OCI-LY7 (cell line): ENCODE measurements around the gene CELF2. TPM values are rescaled to one million over a fixed set of nuclear protein-coding genes. Genes with fewer than 3 reads are reported as not detected.
"Not testable (repeated sequence)": the region's sequence is repeated elsewhere in the genome, so short reads cannot be mapped to it uniquely, and the experiment has no call there.

ENCODE experiments used
- BruUV-seq: library from RNA; stranded (reverse); fragments of 400-500 nt; replicated peaks from 2 replicates; lab custom pipeline; 2021; lab: Mats Ljungman, UMichigan
- CTCF ChIA-PET: fragments of 300-600 bp; sonication (Branson Sonifier 250); formaldehyde crosslinking; loops from one replicate; lab custom pipeline; 2022; ENCODE audit warnings: antibody characterized with exemption; ENCODE audit not compliant: unreplicated experiment; lab: Charles Lee
- POLR2A ChIA-PET: fragments of 300-600 bp; sonication (Branson Sonifier 250); formaldehyde crosslinking; loops from one replicate; lab custom pipeline; 2022; ENCODE audit warnings: antibody characterized with exemption; lab: Charles Lee
- DNase-seq: peaks from one replicate; pipeline ENCODE4 v3.0.0-alpha.2; 2015; ENCODE audit warnings: low spot score
- H2AFZ ChIP-seq: fragments of 200-600 bp; sonication (generic), shearing (Covaris generic); 2 replicates; pipeline ENCODE4 v1.6.1; 2014; ENCODE audit warnings: mild to moderate bottlenecking, antibody characterized with exemption, low read length, moderate library complexity
- H3K27ac ChIP-seq: fragments of 200-600 bp; sonication (generic); 2 replicates; pipeline ENCODE4 v1.5.1; 2014; ENCODE audit warnings: mixed run types, low read depth, mild to moderate bottlenecking, moderate library complexity, low read length, inconsistent platforms; ENCODE audit not compliant: poor library complexity, severe bottlenecking
- H3K36me3 ChIP-seq: fragments of 200-600 bp; sonication (generic); 2 replicates; pipeline ENCODE4 v1.6.1; 2014; ENCODE audit warnings: mild to moderate bottlenecking, antibody characterized with exemption, low read length, moderate library complexity, mixed read lengths; ENCODE audit not compliant: insufficient read depth
- H3K4me1 ChIP-seq: fragments of 200-600 bp; sonication (generic); 2 replicates; pipeline ENCODE4 v1.5.1; 2014; ENCODE audit warnings: mild to moderate bottlenecking, low read length; ENCODE audit not compliant: insufficient read depth, poor library complexity, severe bottlenecking
- H3K4me2 ChIP-seq: fragments of 200-600 bp; sonication (generic); 2 replicates; pipeline ENCODE4 v1.6.1; 2014; ENCODE audit warnings: mild to moderate bottlenecking, low read length
- H3K4me3 ChIP-seq: fragments of 200-600 bp; sonication (generic); 2 replicates; pipeline ENCODE4 v1.5.1; 2014; ENCODE audit warnings: mild to moderate bottlenecking, low read depth, low read length; ENCODE audit not compliant: poor library complexity, severe bottlenecking
- H3K79me2 ChIP-seq: fragments of 200-600 bp; sonication (generic); 2 replicates; pipeline ENCODE4 v1.6.1; 2016; ENCODE audit warnings: low read depth, mild to moderate bottlenecking, low read length, moderate library complexity, mixed read lengths; ENCODE audit not compliant: insufficient read depth
- H3K9me2 ChIP-seq: fragments of 200-600 bp; sonication (generic); 2 replicates; pipeline ENCODE4 v1.6.1; 2016; ENCODE audit warnings: mild to moderate bottlenecking, low read length, mixed read lengths; ENCODE audit not compliant: insufficient read depth
- H3K9me3 ChIP-seq: fragments of 200-600 bp; sonication (generic); 2 replicates; pipeline ENCODE4 v1.6.1; 2014; ENCODE audit warnings: mild to moderate bottlenecking, mixed run types, low read length, mixed read lengths
- H4K20me1 ChIP-seq: fragments of 200-600 bp; sonication (generic); 2 replicates; pipeline ENCODE4 v1.6.1; 2014; ENCODE audit warnings: mild to moderate bottlenecking, antibody characterized with exemption, low read length, moderate library complexity, mixed read lengths; ENCODE audit not compliant: insufficient read depth
- CTCF ChIP-seq: fragments of 200-600 bp; sonication (generic); conservative IDR thresholded peaks from 2 replicates; pipeline ENCODE4 v1.5.1; 2014; ENCODE audit warnings: mild to moderate bottlenecking, antibody characterized with exemption, low read length, moderate library complexity, mixed read lengths
- EZH2phosphoT487 ChIP-seq: fragments of 200-600 bp; sonication (generic); IDR thresholded peaks from 2 replicates; pipeline ENCODE4 v1.6.1; 2018; ENCODE audit warnings: low read depth, borderline replicate concordance, mild to moderate bottlenecking, mixed run types, antibody characterized with exemption, low read length, moderate library complexity, mixed read lengths
- intact Hi-C: fragments of 100-400 bp; cut with micrococcal nuclease; formaldehyde crosslinking; loops from one replicate; pipeline ENCODE4 v1.10.0; 2022; ENCODE audit not compliant: unreplicated experiment
- total RNA-seq, 2 experiments: library from RNA; depleted of rRNA in 1 of 2; stranded (reverse); fragments of >200 nt in 1 of 2; shearing (Covaris generic) in 1 of 2; gene quantifications; 2 replicates each; pipeline ENCODE4 v1.2.3, GENCODE V29; 2014 to 2022

The CELF2 gene
- total RNA-seq, 2 experiments from 2014 or later: 5.4 to 19.1 TPM

DNA sequence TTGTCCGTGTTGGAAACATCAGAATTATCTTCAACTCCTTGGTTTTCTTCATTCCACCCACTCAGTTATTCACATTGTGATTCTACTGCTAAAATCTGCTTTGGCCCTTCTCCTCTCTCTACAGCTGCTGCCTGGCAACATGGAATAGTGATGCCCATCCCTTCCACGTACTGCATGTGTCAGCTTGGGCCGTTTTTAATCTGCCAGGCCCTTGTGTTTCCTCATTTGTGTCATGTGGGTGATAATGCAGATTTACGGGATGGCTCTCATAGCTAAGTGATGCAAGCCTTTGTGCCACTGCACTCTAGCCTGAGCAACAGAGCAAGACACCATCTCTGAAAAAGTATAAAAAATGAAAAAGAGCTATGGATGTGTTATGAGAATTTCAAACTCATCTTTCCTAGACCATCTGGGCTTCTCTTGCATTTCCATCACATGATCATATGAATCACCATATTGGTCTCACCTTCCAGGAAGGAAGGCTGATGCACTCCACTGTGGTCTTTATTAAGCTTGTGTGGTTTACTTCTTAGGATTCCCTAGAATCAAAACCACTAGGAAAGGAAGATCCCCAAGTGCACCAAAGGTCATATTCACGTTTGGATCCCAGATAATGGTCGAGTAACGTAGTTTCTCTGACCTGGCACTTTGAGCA, 20.6 kb upstream of the CELF2 start:
- BruUV-seq: no TSS peak
- CTCF ChIA-PET: no interaction called here
- Histone ChIP-seq H3K27ac (no peak overlapping the region), H3K9me2 (no peaks in the 10 kb centered on the region), H2AFZ (no peak overlapping the region), H3K4me2 (no peak overlapping the region), H3K4me3 (no peak overlapping the region), H4K20me1 (no peaks in the 10 kb centered on the region), H3K4me1 (no peaks in the 10 kb centered on the region), H3K79me2 (no peaks in the 10 kb centered on the region), H3K36me3 (no peaks in the 10 kb centered on the region), H3K9me3 (no peaks in the 10 kb centered on the region)
- TF ChIP-seq EZH2phosphoT487: no peak
- no peak for TF ChIP-seq CTCF
- POLR2A ChIA-PET: no interaction called here
- intact Hi-C loops: loop anchor here (10.0 kb wide), 1 partner anchor 278 kb away; no protein-coding TSS in a partner anchor
- DNase-seq: no peak

DNA sequence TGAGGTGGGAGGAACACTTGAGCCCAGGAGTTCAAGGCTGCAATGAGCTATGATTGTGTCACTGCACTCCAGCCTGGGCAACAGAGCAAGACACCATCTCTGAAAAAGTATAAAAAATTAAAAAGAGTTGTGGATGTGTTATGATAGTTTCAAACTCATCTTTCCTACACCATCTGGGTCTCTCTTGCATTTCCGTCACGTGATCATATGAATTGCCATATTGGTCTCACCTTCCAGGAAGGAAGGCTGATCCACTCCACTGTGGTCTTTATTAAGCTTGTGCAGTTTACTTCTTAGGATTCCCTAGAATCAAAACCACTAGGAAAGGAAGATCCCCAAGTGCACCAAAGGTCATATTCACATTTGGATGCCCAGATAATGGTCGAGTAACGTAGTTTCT, 18.2 kb upstream of the CELF2 start:
- H3K9me3 ChIP-seq, H3K4me3 ChIP-seq, H3K79me2 ChIP-seq, H3K4me2 ChIP-seq, CTCF ChIA-PET, H3K9me2 ChIP-seq, DNase-seq, H2AFZ ChIP-seq, H3K27ac ChIP-seq, POLR2A ChIA-PET, H3K36me3 ChIP-seq, H3K4me1 ChIP-seq, BruUV-seq, H4K20me1 ChIP-seq: not testable (repeated sequence)
- intact Hi-C loops: loop anchor here (10.0 kb wide), 1 partner anchor 275 kb away; no protein-coding TSS in a partner anchor

DNA sequence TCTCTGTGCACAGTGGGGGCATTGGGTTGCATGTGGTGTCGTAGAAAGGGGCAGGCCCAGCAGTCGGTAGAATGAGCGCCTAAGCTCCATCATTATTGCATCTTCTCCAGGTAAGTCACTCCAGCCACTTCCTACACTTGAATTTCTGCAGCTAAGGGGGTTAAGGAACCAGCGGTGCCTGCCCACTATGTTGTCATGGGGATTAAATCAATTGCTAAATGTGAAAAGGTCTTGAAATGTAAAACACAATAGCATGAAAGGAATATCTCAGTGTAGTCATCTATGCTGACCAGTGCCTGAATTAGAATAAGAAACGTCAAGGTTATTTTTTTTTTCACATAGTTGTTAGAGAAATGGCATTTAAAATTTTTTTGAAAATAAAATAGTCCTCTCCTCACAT, 15.2 kb upstream of the CELF2 start:
- H3K9me3 ChIP-seq: no peaks in the 10 kb centered on the region
- TF ChIP-seq EZH2phosphoT487 (no peak), CTCF (no peak)
- no peaks in the 10 kb centered on the region for H3K4me1 ChIP-seq
- H4K20me1 ChIP-seq: no peaks in the 10 kb centered on the region
- DNase-seq: no peak
- intact Hi-C loops: no loop called here
- H2AFZ ChIP-seq: no peak overlapping the region
- ChIA-PET POLR2A (interaction anchor here (0.6 kb wide), 1 partner anchor 297 kb away, joined by 3 read pairs; no protein-coding TSS in a partner anchor), CTCF (no interaction called here)
- no TSS peak for BruUV-seq
- H3K4me2 ChIP-seq: no peak overlapping the region
- no peak overlapping the region for H3K27ac ChIP-seq
- H3K4me3 ChIP-seq: no peak overlapping the region
- H3K36me3 ChIP-seq: no peaks in the 10 kb centered on the region
- no peaks in the 10 kb centered on the region for H3K9me2 ChIP-seq
- H3K79me2 ChIP-seq: no peaks in the 10 kb centered on the region
